SK-N-SH (cell line): Measurements from ENCODE around the gene KIAA0319L. TPM values are rescaled to one million over a fixed set of nuclear protein-coding genes. Genes with fewer than 3 reads are reported as not detected.

Source experiments
- CTCF ChIA-PET: fragments of 300-600, 350-600 bp; formaldehyde crosslinking; extraction: SDS; loops from one replicate; lab custom pipeline; 2021; lab: Yijun Ruan, JAX
- POLR2A ChIA-PET: fragments of 350-600 bp; sonication (Branson Sonifier 250); formaldehyde crosslinking; extraction: SDS; loops from one replicate; lab custom pipeline; 2020; ENCODE audit warnings: antibody characterized with exemption, inconsistent platforms; lab: Yijun Ruan, JAX
- DNase-seq: peaks from one replicate; pipeline ENCODE4 v3.0.0; 2012
- H2AFZ ChIP-seq: fragments of 200-600 bp; sonication (generic); 2 replicates; pipeline ENCODE4 v1.8.1; 2016; ENCODE audit warnings: antibody characterized with exemption, mild to moderate bottlenecking, low read depth
- H3F3A ChIP-seq: fragments of 200-600 bp; sonication (generic); replicated peaks from 2 replicates; pipeline ENCODE3; 2016; ENCODE audit warnings: antibody characterized with exemption, mild to moderate bottlenecking; ENCODE audit not compliant: insufficient read depth
- H3K27ac ChIP-seq, 2 experiments: fragments of 200-500 bp in 1 of 2; fragments of 200-600 bp in 1 of 2; sonication (Bioruptor generic) in 1 of 2; sonication (generic), shearing (Covaris generic) in 1 of 2; 2 replicates each; pipeline versions ENCODE4 v1.5.1 to v1.6.1; 2014 to 2016; ENCODE audit warnings: low read depth in 2 of 2, inconsistent platforms in 1 of 2, low read length in 1 of 2, mild to moderate bottlenecking in 1 of 2, mixed read lengths in 1 of 2
- H3K27me3 ChIP-seq: fragments of 200-600 bp; sonication (generic), shearing (Covaris generic); 2 replicates; pipeline ENCODE4 v1.6.1; 2016; ENCODE audit warnings: mixed run types; ENCODE audit not compliant: insufficient read depth
- H3K36me3 ChIP-seq, 2 experiments: fragments of 200-500 bp in 1 of 2; fragments of 200-600 bp in 1 of 2; sonication (Bioruptor generic) in 1 of 2; sonication (generic) in 1 of 2; replicated peaks in 1 of 2; 2 replicates each; pipeline versions ENCODE3 to v1.5.1; 2014 to 2016; ENCODE audit warnings: low read length in 1 of 2, mild to moderate bottlenecking in 1 of 2; ENCODE audit not compliant: insufficient read depth in 2 of 2, control insufficient read depth in 1 of 2
- H3K4me1 ChIP-seq, 2 experiments: fragments of 200-500 bp in 1 of 2; fragments of 200-600 bp in 1 of 2; sonication (Bioruptor generic) in 1 of 2; sonication (generic), shearing (Covaris generic) in 1 of 2; 2 replicates each; pipeline versions ENCODE4 v1.5.1 to v1.6.1; 2014 to 2016; ENCODE audit warnings: low read depth in 1 of 2, low read length in 1 of 2, mixed run types in 1 of 2; ENCODE audit not compliant: insufficient read depth in 2 of 2, control insufficient read depth in 1 of 2
- H3K4me2 ChIP-seq: fragments of 200-600 bp; sonication (generic), shearing (Covaris generic); 2 replicates; pipeline ENCODE4 v1.6.1; 2017; ENCODE audit warnings: mixed run types
- H3K4me3 ChIP-seq, 2 experiments: fragments of 200-500 bp in 1 of 2; fragments of 200-600 bp in 1 of 2; sonication (Bioruptor generic) in 1 of 2; sonication (generic), shearing (Covaris generic) in 1 of 2; 2 replicates each; pipeline versions ENCODE4 v1.5.1 to v1.8.1; 2014 to 2016; ENCODE audit warnings: low read depth in 2 of 2, inconsistent platforms in 1 of 2, low read length in 1 of 2, mild to moderate bottlenecking in 1 of 2, mixed read lengths in 1 of 2, moderate library complexity in 1 of 2
- H3K79me2 ChIP-seq: fragments of 200-600 bp; sonication (generic); 2 replicates; pipeline ENCODE4 v1.8.1; 2017; ENCODE audit warnings: mild to moderate bottlenecking; ENCODE audit not compliant: insufficient read depth
- H3K9ac ChIP-seq: fragments of 200-600 bp; sonication (generic); 2 replicates; pipeline ENCODE4 v1.6.1; 2017; ENCODE audit warnings: mixed run types
- H3K9me2 ChIP-seq: fragments of 200-600 bp; sonication (generic); 2 replicates; pipeline ENCODE4 v1.6.1; 2017; ENCODE audit warnings: mixed run types
- H3K9me3 ChIP-seq: fragments of 200-600 bp; sonication (generic); 2 replicates; pipeline ENCODE4 v1.6.1; 2017; ENCODE audit warnings: mixed run types, mild to moderate bottlenecking, moderate library complexity
- H4K20me1 ChIP-seq: fragments of 200-600 bp; sonication (generic); 2 replicates; pipeline ENCODE4 v1.6.1; 2017; ENCODE audit warnings: mild to moderate bottlenecking, mixed run types; ENCODE audit not compliant: insufficient read depth
- CHD2 ChIP-seq: fragments of 150-350 bp; IDR thresholded peaks from 2 replicates; pipeline ENCODE4 v1.6.1; 2018; ENCODE audit warnings: low read length; ENCODE audit not compliant: partially characterized antibody
- ELF1 ChIP-seq: IDR thresholded peaks from 2 replicates; pipeline ENCODE4 v1.4.0; 2012
- EP300 ChIP-seq, 2 experiments: IDR thresholded peaks; 2 replicates each; pipeline versions ENCODE4 v1.4.0 to v1.6.1; 2012; ENCODE audit warnings: borderline replicate concordance in 1 of 2, low read depth in 1 of 2, low read length in 1 of 2
- EZH2phosphoT487 ChIP-seq: fragments of 200-600 bp; sonication (generic); IDR thresholded peaks from 2 replicates; pipeline ENCODE4 v1.6.1; 2017; ENCODE audit warnings: low read depth, mixed run types, mild to moderate bottlenecking, antibody characterized with exemption, moderate library complexity, borderline replicate concordance
- FOXJ3 ChIP-seq: sonication (generic); formaldehyde crosslinking; IDR thresholded peaks from 2 replicates; pipeline ENCODE4 v1.5.1; 2020; ENCODE audit warnings: mild to moderate bottlenecking, missing genetic modification reagents
- FOXM1 ChIP-seq: IDR thresholded peaks from 2 replicates; pipeline ENCODE4 v1.4.0; 2012; ENCODE audit warnings: low read depth, mild to moderate bottlenecking
- GABPA ChIP-seq: IDR thresholded peaks from 2 replicates; pipeline ENCODE4 v1.4.0; 2012; ENCODE audit warnings: low read depth, mild to moderate bottlenecking
- GATA2 ChIP-seq: sonication (generic); formaldehyde crosslinking; IDR thresholded peaks from 2 replicates; pipeline ENCODE4 v1.5.0; 2020; ENCODE audit warnings: mild to moderate bottlenecking, missing genetic modification reagents
- JUND ChIP-seq: IDR thresholded peaks from 2 replicates; pipeline ENCODE4 v1.4.0; 2012
- MXI1 ChIP-seq: IDR thresholded peaks from 2 replicates; pipeline ENCODE4 v1.6.1; 2012; ENCODE audit warnings: mild to moderate bottlenecking, low read depth, low read length, improper control_type of control experiment
- POLR2AphosphoS5 ChIP-seq: IDR thresholded peaks from 2 replicates; pipeline ENCODE4 v1.6.1; 2012; ENCODE audit warnings: low read depth, low read length
- RXRA ChIP-seq: IDR thresholded peaks from 2 replicates; pipeline ENCODE4 v1.4.0; 2012; ENCODE audit warnings: low read depth, mild to moderate bottlenecking, borderline replicate concordance
- TCF12 ChIP-seq: IDR thresholded peaks from 2 replicates; pipeline ENCODE4 v1.4.0; 2012
- WGBS: methylation state at CpG from one replicate; pipeline ENCODE4 v1.1.6; 2017; ENCODE audit warnings: low lambda C conversion rate; 5-methylcytosine and 5-hydroxymethylcytosine counted together
- polyA plus RNA-seq, 3 experiments: library from polyadenylated mRNA; depleted of rRNA; stranded (reverse); fragments of >200 nt; gene quantifications; 2 replicates each; pipeline ENCODE4 v1.2.3, GENCODE V29; 2012
- TF ChIP-seq, protein P1 (sequence below): IDR thresholded peaks from 2 replicates; pipeline ENCODE4 v1.4.0; 2012; ENCODE audit warnings: low read depth, borderline replicate concordance
- TF ChIP-seq, protein P2 (sequence below): IDR thresholded peaks from 2 replicates; pipeline ENCODE4; 2012
- TF ChIP-seq, protein P3 (sequence below): fragments of 150-350 bp; IDR thresholded peaks from 2 replicates; pipeline ENCODE4 v1.6.1; 2016; ENCODE audit warnings: mild to moderate bottlenecking, low read depth, low read length
- TF ChIP-seq, protein P4 (sequence below): IDR thresholded peaks from 2 replicates; pipeline ENCODE4 v1.4.0; 2012; ENCODE audit warnings: low read depth
- TF ChIP-seq, protein P5 (sequence below): fragments of 200-600 bp; sonication (generic); IDR thresholded peaks from 2 replicates; pipeline ENCODE4 v1.6.1; 2017; ENCODE audit warnings: antibody characterized with exemption, mild to moderate bottlenecking, moderate library complexity

KIAA0319L gene
- polyA plus RNA-seq, 1 of the 3 experiments (the other 2 are of a cell fraction), result 51.9 TPM

DNA sequence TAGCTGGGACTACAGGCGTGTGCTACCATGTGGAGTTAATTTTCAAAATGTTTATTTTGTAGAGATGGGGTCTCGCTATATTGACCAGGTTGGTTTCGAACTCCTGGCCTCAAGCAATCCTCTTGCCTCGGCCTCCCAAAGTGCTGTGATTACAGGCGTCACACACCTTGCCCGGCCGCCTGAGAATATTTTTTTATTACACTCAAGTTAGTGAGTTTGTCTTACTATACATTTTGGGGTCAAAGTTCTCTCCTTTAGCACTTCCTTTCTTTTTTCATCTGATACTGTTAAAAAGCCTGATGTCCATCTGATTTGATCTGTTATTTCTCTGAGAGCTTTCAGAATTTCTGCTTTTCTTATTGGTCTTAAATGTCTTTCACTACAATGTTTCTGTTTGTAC, 128.8 kb downstream of the KIAA0319L start:
- WGBS, result 93% methylated on average over 7 of the region's 7 CpGs

More for the DNA sequence above, 128.8 kb downstream of the KIAA0319L start:
- H3K4me3 ChIP-seq, result no peak overlapping the region
- DNase-seq, result no peak
- H3K9ac ChIP-seq, result no peak overlapping the region
- H3K79me2 ChIP-seq, result no peaks in the 10 kb centered on the region
- POLR2A ChIA-PET, result no interaction called here
- H3F3A ChIP-seq, result peaks cover 3% of the 10 kb centered on the region
- H3K9me3 ChIP-seq, result no peaks in the 10 kb centered on the region
- CTCF ChIA-PET, result no interaction called here
- no peak for TF ChIP-seq GATA2 (CRISPR knock-in tag)
- TF ChIP-seq, protein P1, sequence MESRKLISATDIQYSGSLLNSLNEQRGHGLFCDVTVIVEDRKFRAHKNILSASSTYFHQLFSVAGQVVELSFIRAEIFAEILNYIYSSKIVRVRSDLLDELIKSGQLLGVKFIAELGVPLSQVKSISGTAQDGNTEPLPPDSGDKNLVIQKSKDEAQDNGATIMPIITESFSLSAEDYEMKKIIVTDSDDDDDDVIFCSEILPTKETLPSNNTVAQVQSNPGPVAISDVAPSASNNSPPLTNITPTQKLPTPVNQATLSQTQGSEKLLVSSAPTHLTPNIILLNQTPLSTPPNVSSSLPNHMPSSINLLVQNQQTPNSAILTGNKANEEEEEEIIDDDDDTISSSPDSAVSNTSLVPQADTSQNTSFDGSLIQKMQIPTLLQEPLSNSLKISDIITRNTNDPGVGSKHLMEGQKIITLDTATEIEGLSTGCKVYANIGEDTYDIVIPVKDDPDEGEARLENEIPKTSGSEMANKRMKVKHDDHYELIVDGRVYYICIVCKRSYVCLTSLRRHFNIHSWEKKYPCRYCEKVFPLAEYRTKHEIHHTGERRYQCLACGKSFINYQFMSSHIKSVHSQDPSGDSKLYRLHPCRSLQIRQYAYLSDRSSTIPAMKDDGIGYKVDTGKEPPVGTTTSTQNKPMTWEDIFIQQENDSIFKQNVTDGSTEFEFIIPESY, result no peak
- TF ChIP-seq, protein P2, sequence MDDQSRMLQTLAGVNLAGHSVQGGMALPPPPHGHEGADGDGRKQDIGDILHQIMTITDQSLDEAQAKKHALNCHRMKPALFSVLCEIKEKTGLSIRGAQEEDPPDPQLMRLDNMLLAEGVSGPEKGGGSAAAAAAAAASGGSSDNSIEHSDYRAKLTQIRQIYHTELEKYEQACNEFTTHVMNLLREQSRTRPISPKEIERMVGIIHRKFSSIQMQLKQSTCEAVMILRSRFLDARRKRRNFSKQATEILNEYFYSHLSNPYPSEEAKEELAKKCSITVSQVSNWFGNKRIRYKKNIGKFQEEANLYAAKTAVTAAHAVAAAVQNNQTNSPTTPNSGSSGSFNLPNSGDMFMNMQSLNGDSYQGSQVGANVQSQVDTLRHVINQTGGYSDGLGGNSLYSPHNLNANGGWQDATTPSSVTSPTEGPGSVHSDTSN, result no peak
- no peak for TF ChIP-seq RXRA
- TF ChIP-seq, protein P3, sequence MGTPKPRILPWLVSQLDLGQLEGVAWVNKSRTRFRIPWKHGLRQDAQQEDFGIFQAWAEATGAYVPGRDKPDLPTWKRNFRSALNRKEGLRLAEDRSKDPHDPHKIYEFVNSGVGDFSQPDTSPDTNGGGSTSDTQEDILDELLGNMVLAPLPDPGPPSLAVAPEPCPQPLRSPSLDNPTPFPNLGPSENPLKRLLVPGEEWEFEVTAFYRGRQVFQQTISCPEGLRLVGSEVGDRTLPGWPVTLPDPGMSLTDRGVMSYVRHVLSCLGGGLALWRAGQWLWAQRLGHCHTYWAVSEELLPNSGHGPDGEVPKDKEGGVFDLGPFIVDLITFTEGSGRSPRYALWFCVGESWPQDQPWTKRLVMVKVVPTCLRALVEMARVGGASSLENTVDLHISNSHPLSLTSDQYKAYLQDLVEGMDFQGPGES, result no peak
- no peak for TF ChIP-seq EP300 (IDR thresholded peaks at IDR 0.05; ENCODE audit: borderline replicate concordance in 1 of 2, low read depth in 1 of 2, low read length in 1 of 2)
- TF ChIP-seq POLR2AphosphoS5, result no peak
- no peak for TF ChIP-seq EZH2phosphoT487
- TF ChIP-seq, protein P4, sequence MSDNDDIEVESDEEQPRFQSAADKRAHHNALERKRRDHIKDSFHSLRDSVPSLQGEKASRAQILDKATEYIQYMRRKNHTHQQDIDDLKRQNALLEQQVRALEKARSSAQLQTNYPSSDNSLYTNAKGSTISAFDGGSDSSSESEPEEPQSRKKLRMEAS, result no peak
- no peak for TF ChIP-seq MXI1
- no peak for TF ChIP-seq FOXJ3
- TF ChIP-seq GABPA, result no peak
- TF ChIP-seq JUND, result no peak
- TF ChIP-seq CHD2, result no peak
- TF ChIP-seq TCF12, result no peak
- TF ChIP-seq, protein P5, sequence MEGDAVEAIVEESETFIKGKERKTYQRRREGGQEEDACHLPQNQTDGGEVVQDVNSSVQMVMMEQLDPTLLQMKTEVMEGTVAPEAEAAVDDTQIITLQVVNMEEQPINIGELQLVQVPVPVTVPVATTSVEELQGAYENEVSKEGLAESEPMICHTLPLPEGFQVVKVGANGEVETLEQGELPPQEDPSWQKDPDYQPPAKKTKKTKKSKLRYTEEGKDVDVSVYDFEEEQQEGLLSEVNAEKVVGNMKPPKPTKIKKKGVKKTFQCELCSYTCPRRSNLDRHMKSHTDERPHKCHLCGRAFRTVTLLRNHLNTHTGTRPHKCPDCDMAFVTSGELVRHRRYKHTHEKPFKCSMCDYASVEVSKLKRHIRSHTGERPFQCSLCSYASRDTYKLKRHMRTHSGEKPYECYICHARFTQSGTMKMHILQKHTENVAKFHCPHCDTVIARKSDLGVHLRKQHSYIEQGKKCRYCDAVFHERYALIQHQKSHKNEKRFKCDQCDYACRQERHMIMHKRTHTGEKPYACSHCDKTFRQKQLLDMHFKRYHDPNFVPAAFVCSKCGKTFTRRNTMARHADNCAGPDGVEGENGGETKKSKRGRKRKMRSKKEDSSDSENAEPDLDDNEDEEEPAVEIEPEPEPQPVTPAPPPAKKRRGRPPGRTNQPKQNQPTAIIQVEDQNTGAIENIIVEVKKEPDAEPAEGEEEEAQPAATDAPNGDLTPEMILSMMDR, result no peak
- no peak for TF ChIP-seq FOXM1
- no peak for TF ChIP-seq ELF1
- no peak overlapping the region for H2AFZ ChIP-seq
- H3K4me2 ChIP-seq, result no peak overlapping the region
- no peaks in the 10 kb centered on the region for H3K27me3 ChIP-seq
- H3K4me1 ChIP-seq, result peaks cover 0 to 7% of the 10 kb centered on the region in 2 experiments; a peak in 1 of 4 replicates
- no peaks in the 10 kb centered on the region for H4K20me1 ChIP-seq
- no peak overlapping the region for H3K27ac ChIP-seq
- no peaks in the 10 kb centered on the region for H3K9me2 ChIP-seq
- peaks cover 26 to 27% of the 10 kb centered on the region in 2 experiments for H3K36me3 ChIP-seq
